ENCODE results near the gene PRKN.

DNA sequence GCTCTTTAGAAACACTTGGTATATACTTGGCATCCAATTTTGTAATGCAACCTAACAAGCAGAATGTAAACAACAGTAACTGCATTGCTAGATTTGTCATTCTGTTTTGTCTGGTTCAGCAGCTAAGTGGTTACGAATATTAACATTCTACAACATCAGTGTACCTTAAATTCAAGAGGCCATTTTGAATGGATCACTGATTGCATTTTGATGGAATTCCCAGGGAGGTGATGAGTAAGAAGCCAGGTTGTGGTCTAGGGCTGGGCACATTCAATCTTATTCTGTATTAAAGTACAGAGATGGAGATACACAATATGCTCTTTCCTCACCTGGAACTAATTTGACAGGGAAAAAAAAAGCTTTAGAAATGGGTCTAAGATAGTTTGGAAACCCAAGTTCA, 483.5 kb downstream of the PRKN start:
- TF ChIP-seq ARNTL (CRISPR knock-in tag; IDR thresholded peaks at IDR 0.05; ENCODE audit: borderline replicate concordance, low read depth) = no peak
- no peak for TF ChIP-seq BACH2 (CRISPR knock-in tag; IDR thresholded peaks at IDR 0.05; ENCODE audit: borderline replicate concordance)
- no peak for TF ChIP-seq SNAI2 (CRISPR knock-in tag; IDR thresholded peaks at IDR 0.05)

Measured in SK-N-SH treated with all-trans-retinoic acid at 6 μM for 48 hours (cell line).